SU-DHL-6 (cell line): ENCODE results near the gene RPS6KC1.
"Not testable (repeated sequence)": the region's sequence is repeated elsewhere in the genome, so short reads cannot be mapped to it uniquely, and the experiment has no call there.

ENCODE experiments used
- EZH2phosphoT487 ChIP-seq: fragments of 200-600 bp; sonication (generic), shearing (Covaris generic); conservative IDR thresholded peaks from 2 replicates; pipeline ENCODE4 v1.6.1; 2018; ENCODE audit warnings: mild to moderate bottlenecking, antibody characterized with exemption, low read length, moderate library complexity, mixed read lengths
- TF ChIP-seq, protein P1 (sequence below): fragments of 200-600 bp; sonication (generic); IDR thresholded peaks from one replicate; pipeline ENCODE4 v1.5.1; 2017; ENCODE audit warnings: antibody characterized with exemption, mild to moderate bottlenecking, low read length, moderate library complexity; ENCODE audit not compliant: insufficient read depth, poor library complexity, severe bottlenecking

GRCh38 chr1:213196328-213197054 lies 145.4 kb downstream of the RPS6KC1 start:
- TF ChIP-seq, protein P1, sequence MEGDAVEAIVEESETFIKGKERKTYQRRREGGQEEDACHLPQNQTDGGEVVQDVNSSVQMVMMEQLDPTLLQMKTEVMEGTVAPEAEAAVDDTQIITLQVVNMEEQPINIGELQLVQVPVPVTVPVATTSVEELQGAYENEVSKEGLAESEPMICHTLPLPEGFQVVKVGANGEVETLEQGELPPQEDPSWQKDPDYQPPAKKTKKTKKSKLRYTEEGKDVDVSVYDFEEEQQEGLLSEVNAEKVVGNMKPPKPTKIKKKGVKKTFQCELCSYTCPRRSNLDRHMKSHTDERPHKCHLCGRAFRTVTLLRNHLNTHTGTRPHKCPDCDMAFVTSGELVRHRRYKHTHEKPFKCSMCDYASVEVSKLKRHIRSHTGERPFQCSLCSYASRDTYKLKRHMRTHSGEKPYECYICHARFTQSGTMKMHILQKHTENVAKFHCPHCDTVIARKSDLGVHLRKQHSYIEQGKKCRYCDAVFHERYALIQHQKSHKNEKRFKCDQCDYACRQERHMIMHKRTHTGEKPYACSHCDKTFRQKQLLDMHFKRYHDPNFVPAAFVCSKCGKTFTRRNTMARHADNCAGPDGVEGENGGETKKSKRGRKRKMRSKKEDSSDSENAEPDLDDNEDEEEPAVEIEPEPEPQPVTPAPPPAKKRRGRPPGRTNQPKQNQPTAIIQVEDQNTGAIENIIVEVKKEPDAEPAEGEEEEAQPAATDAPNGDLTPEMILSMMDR: not testable (repeated sequence)
- not testable (repeated sequence) for TF ChIP-seq EZH2phosphoT487
